ENCODE data around the gene MDFI. TPM values are rescaled to one million over a fixed set of nuclear protein-coding genes. Genes with fewer than 3 reads are reported as not detected.

The MDFI gene
- total RNA-seq, 1 donor from 2014 or later: 94.5 TPM

DNA sequence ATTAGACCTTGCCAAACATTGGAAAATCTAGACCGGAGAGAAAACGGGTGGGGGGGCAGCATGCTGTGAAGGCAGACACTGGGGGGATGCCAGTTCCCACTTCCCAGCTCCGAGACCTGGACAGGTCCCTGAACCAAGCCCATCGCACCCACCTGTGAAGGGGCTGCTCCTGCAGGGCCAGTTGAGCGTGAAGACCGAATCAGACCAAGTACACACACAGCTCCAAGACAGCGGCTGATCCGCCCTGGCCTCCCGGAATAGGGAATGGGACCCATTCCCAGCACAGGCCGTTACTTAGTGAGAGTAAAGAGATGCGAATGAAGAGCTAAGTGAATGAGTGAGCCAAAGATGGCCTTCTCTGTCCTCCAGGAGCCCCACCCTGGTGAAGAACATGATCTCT, 41.5 kb upstream of the MDFI start:
- Mint-ChIP-seq H3K9me3 (no peaks in the 10 kb centered on the region), H3K36me3 (no peaks in the 10 kb centered on the region), H3K4me1 (ENCODE audit: unreplicated experiment) (peaks cover 33% of the 10 kb centered on the region), H3K27me3 (no peaks in the 10 kb centered on the region), H3K4me3 (no peak overlapping the region), H3K27ac (no peak overlapping the region)
- no peak for DNase-seq (ENCODE audit: extremely low spot score, unreplicated experiment)
- TF ChIP-seq, protein P1, sequence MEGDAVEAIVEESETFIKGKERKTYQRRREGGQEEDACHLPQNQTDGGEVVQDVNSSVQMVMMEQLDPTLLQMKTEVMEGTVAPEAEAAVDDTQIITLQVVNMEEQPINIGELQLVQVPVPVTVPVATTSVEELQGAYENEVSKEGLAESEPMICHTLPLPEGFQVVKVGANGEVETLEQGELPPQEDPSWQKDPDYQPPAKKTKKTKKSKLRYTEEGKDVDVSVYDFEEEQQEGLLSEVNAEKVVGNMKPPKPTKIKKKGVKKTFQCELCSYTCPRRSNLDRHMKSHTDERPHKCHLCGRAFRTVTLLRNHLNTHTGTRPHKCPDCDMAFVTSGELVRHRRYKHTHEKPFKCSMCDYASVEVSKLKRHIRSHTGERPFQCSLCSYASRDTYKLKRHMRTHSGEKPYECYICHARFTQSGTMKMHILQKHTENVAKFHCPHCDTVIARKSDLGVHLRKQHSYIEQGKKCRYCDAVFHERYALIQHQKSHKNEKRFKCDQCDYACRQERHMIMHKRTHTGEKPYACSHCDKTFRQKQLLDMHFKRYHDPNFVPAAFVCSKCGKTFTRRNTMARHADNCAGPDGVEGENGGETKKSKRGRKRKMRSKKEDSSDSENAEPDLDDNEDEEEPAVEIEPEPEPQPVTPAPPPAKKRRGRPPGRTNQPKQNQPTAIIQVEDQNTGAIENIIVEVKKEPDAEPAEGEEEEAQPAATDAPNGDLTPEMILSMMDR (conservative IDR thresholded peaks at IDR 0.05): no peak

DNA sequence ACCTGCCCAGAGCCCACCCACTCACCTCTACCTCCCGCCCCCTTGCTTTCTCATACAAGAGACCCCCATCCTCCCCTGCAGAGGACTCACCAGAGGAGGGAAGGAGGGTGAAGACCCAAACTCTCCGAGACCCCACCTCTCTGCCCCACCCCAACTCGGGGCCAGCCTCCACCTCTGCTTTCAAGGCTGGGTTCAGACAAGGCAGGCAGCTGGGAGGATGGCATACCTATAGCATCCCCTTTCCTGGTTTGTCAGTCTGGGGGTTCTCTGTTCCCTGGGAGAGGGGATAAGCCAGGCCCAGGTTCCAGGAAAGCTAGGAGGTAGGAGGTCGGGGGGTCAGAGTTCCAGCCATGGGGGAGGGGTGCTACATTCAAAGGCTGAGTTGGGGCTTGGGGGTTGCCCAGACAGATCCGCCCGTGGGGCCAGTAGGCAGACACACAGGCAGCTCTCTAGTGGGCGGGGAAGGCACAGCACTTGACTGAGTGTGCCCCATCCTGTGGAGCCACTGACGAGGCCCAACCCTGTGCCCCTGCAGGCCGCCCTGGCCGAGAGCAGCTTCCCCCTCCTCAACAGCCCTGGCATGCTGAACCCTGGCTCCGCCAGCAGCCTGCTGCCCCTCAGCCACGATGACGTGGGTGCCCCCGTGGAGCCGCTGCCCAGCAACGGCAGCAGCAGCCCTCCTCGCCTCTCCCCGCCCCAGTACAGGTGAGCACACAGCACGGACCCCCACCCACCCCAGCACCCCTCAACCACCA, 40.8 kb upstream of the MDFI start:
- Mint-ChIP-seq H3K27me3 (no peaks in the 10 kb centered on the region), H3K9me3 (no peaks in the 10 kb centered on the region), H3K27ac (no peak overlapping the region), H3K36me3 (no peaks in the 10 kb centered on the region), H3K4me3 (no peak overlapping the region), H3K4me1 (ENCODE audit: unreplicated experiment) (peaks cover 35% of the 10 kb centered on the region)
- DNase-seq (ENCODE audit: extremely low spot score, unreplicated experiment): no peak
- TF ChIP-seq, protein P1 (conservative IDR thresholded peaks at IDR 0.05): no peak

DNA sequence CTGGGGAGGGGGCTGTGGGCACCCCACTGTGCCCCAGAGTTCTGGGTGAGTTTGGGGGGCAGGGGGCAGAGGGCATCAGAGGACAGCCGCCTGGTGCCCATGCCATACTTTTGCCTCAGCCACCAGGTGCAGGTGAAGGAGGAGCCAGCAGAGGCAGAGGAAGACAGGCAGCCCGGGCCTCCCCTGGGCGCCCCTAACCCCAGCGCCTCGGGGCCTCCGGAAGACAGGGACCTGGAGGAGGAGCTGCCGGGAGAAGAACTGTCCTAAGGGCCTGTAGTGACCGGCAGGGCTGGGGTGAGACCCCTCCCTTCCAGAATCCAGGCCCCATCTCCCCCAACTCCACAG, 39.6 kb upstream of the MDFI start:
- Mint-ChIP-seq H3K4me1 (ENCODE audit: unreplicated experiment) (peaks cover 37% of the 10 kb centered on the region), H3K36me3 (no peaks in the 10 kb centered on the region), H3K27ac (no peak overlapping the region), H3K27me3 (no peaks in the 10 kb centered on the region), H3K4me3 (no peak overlapping the region), H3K9me3 (no peaks in the 10 kb centered on the region)
- no peak for DNase-seq (ENCODE audit: extremely low spot score, unreplicated experiment)
- TF ChIP-seq, protein P1 (conservative IDR thresholded peaks at IDR 0.05): no peak

DNA sequence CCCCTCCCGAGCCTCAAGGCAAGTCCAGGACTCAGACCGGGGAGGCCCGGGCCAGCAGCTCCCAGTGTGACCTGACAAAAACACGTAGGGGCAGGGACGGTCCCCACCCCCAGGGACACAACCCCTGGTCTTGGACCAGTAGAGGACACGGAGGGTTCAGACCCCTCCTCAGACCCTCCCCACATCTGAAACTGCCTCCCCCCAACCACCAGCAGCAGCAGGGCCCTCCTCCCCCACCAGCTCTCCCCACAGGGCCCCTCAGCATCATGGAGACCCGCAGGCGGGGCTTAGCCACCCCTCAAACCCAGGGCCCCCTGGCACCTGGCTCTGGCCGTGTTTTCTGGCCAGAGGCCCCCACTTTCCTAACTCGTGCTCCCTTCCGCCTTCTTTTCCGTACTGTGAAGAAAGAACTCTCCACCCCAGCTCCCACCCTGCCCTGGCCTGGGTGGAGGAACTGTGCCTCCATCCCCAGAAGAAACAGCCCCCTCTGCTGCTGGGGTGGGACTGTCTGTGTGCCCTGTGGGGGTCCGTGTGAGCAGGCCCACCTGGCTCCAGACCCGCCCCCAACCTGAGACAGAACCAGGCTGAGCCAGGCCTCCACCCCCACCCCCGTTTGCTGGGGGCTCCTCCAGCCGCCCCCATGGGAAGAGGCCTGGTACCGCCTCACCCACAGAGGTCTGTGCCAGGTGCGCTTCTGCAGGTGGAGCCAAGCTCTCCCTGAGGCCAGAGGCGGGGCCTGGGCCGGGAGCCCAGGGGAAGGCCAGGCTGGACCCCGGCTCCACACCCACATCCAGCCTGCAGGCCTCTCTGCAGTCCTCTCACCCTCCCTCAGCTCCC, 39.0 kb upstream of the MDFI start:
- TF ChIP-seq, protein P1 (conservative IDR thresholded peaks at IDR 0.05): no peak
- no peaks in the 10 kb centered on the region for H3K9me3 Mint-ChIP-seq
- no peak overlapping the region for H3K27ac Mint-ChIP-seq
- no peak for DNase-seq (ENCODE audit: extremely low spot score, unreplicated experiment)
- peaks cover 36% of the 10 kb centered on the region for H3K4me1 Mint-ChIP-seq (ENCODE audit: unreplicated experiment)
- no peak overlapping the region for H3K4me3 Mint-ChIP-seq
- H3K36me3 Mint-ChIP-seq: no peaks in the 10 kb centered on the region
- no peaks in the 10 kb centered on the region for H3K27me3 Mint-ChIP-seq

DNA sequence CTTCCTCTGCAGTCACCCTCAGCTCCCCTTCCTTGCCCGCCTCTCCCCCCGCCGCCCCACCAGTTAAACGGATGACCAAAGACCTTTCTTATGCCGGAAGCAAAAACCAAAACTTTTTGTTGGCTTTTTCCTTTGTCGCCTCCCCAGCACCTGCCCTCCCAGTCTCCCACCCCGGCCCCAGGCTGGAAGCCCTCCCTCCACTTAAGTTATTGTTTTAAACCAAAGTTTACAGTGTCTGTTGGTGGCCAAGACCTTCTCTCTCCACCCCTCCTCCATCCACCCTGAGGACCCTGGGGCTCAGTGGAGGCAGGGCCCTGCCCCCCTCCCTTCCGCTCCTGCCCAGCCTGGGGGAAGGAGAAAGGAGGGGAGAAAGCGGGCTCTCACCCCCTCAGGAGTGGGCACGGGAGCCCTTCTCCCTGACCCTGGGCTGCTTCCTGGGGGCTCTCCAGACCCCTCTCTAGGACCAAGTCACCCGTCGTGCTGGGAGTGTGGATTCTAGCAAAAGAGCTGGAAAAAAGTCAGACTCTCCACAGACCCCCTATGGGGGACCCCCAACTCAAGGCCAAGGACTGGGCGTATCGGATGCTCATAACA, 38.3 kb upstream of the MDFI start:
- DNase-seq (ENCODE audit: extremely low spot score, unreplicated experiment): no peak
- Mint-ChIP-seq H3K4me3 (no peak overlapping the region), H3K27ac (no peak overlapping the region), H3K27me3 (no peaks in the 10 kb centered on the region), H3K36me3 (no peaks in the 10 kb centered on the region), H3K9me3 (no peaks in the 10 kb centered on the region), H3K4me1 (ENCODE audit: unreplicated experiment) (peaks cover 29% of the 10 kb centered on the region)
- TF ChIP-seq, protein P1 (conservative IDR thresholded peaks at IDR 0.05): no peak
